Ammon's horn (tissue), 1 donor: ENCODE measurements around the gene AZGP1.
A peak's percentile ranks its signal among the peaks of the same experiment; 100 is the strongest.
"Not testable (repeated sequence)": the region's sequence is repeated elsewhere in the genome, so short reads cannot be mapped to it uniquely, and the experiment has no call there.

Source experiments
- DNase-seq: peaks from one replicate; pipeline ENCODE4 v3.0.0-alpha.2; 2016; ENCODE audit warnings: low spot score

The AZGP1 gene

DNA sequence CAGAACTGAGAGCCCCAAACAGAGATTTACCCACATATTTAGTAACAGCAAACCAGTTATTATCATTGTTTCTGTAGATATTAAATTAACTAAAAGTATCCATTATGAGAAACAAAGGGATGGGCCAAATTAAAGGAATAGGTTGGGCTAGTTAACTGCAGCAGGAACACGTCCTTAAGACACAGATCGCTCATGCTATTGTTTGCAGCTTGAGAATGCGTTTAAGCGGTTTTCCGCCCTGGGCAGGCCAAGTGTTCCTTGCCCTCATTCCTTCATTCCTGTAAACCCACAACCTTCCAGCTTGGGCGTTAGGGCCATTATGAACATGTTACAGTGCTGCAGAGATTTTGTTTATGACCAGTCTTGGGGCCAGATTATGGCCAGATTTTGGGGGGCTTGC is 25.0 kb downstream of the AZGP1 start:
- not testable (repeated sequence) for DNase-seq

DNA sequence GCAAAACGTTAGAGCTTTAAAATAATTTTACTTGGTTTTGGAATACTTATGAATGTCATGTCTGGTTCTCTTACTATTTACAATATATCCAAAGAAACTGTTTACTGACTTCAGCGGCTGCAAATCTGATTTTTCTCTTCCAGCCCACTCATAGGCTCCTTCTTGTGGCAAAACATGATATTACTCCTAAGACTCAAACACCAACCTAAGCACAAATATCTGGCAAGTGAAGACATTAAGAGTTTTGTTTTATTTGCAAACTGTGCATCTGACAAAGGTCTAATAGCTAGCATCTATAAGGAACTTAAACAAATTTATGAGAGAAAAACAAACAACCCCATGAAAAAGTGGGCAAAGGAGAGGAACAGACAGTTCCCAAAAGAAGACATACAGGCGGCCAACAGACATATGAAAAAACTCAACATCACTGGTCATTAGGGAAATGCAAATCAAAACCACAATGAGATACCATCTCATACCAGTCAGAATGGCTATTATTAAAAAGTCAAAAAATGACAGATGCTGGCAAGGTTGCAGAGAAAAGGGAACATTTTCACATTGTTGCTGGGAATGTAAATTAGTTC is 26.1 kb downstream of the AZGP1 start:
- DNase-seq: no peak

DNA sequence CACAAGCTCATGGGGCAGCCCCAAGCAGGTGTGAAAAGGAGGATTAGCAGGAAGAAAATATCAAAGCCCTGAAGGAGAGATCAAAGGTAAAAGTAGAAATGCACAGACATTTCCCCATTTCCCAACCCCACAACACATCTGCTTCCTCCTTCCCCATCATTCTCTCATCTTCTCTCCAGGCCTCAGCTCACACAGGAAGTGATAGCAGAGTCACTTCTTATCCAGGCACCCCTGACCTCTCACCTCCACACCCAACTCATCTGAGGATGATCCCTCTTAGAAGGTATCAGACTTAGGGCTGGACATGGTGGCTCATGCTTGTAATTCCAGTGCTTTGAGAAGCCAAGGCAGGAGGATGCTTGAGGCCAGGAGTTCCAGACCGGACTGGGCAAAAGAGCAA is 28.2 kb downstream of the AZGP1 start:
- no peak for DNase-seq

DNA sequence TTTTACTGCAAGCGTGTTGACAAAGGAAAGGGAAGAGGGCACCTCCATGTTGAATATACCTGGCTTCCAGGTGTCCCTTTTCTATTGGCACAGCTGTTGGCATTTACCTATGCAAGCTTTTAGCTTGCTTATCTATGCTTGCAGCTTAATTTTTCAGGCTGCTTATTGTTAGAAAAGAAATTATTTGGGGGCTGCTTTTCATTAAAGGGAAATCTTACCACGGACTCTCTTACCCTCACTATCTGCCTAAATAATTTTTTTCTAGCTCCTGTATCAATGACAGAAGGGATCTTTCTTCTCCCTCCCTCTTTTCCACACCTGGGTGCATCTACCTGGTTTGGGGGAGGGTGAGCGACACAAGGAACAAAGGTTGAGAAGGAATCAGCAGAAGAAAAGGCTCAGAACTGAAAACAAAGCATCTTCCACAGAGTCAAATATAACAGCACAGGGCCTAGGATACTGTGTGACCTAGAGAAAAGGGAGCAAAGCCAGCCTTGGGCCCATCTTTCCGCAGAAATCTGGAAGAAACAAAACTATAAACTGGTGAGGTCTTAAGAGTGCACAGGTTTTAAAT is 31.2 kb downstream of the AZGP1 start:
- DNase-seq: no peak

DNA sequence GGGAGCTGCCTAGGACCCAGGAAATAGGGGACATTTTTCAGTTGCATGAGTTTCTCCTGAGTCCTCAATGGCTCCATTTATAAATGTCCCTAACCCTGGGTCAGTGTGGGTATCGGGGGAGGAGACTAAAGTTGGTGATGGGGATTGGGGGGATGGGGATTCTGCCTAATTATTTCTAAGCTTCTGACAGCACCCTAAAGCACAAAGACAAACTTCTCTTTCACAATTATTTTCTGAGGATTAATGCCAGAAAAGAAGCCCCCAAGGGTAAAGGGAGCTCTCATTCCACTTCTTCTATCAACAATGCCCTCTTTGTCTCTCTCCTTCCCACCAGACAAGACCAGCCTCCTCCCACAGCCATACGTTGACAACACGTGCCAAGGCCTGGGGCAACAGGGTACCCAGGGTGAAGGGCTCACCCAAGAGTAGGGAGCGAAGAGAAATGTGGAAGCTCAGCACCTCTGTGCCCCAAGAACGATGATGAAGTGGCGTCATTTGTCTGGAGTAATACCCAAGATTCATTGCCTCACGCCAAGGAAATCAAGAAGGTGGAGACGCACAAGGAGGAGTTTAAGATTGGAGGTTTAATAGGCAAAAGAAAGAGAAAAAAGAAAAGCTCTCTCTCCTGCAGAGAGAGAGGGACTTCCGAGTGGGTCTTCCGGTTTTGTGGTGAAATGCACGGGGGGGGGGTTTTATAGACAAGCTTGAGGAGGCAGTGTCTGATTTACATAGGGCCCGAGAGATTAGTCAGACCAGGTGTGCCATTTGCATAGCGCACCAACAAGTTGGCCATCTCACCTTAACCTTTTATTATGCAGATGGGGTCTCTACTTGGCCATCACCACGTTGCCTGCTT is 32.0 kb downstream of the AZGP1 start:
- no peak for DNase-seq

DNA sequence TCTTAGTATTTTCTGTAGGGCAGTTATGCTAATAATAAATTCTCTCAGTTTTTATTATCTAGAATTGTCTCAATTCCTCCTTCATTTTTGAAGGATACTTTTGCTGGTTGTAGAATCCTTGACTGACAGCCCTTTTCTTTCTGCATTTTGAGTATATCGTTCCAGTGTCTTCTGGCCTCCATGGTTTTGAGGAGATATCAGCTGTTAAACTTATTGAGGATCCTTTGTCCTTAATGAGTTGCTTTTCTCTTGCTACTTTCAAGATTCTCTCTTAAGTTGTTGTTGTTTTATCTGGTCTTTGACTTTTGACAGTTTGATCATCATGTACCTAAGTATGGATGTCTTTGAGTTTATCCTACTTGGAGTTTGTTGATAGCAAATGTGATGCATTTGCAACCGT is 37.5 kb downstream of the AZGP1 start:
- no peak for DNase-seq

DNA sequence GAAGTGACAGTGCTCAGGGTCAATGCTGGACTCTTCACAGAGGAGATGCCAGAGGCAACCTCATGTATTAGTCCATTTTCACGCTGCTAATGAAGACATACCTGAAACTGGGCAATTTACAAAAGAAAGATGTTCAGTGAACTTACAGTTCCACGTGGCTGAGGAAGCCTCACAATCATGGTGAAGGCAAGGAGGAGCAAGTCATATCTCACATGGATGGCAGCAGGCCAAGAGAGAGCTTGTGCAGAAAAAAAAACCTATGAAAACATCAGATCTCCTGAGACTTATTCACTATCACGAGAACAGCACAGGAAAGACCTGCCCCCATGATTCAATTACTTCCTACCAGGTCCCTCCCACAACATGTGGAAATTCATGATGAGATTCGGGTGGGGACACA is 40.8 kb downstream of the AZGP1 start:
- DNase-seq: not testable (repeated sequence)

DNA sequence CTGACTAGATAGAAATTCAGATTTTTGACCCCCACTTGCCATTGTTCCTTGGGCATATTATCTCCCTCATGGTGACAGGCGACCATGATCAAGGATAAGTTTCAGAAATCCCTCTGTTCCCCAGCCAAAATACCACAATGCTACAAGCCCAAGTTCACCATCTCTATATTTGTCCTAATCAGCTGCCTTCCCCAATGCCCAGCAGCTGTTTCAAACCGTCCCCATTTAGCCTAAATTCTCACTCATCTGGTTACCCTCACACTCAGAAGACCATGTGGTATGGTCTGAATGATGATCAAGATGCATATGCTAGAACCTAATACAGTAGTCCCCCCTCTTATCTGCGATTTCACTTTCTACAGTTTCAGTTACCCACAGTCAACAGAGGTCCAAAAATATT is 45.5 kb downstream of the AZGP1 start:
- no peak for DNase-seq

DNA sequence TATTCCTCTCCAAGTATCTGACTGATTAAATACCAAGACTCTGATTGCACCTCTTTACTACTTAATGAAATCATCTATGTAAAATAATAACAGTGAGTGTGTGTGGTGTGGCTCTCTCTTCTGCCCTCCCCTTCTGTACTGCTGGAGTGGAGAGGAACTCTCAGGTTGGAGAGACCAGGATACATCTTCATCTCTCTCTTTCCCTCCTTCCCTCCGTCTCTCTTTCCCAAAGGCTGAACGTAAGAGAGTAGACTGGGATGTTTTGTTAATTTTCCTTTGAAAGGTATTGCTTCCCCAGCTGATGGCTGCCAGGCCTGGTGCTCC is 46.1 kb downstream of the AZGP1 start:
- DNase-seq: no peak

DNA sequence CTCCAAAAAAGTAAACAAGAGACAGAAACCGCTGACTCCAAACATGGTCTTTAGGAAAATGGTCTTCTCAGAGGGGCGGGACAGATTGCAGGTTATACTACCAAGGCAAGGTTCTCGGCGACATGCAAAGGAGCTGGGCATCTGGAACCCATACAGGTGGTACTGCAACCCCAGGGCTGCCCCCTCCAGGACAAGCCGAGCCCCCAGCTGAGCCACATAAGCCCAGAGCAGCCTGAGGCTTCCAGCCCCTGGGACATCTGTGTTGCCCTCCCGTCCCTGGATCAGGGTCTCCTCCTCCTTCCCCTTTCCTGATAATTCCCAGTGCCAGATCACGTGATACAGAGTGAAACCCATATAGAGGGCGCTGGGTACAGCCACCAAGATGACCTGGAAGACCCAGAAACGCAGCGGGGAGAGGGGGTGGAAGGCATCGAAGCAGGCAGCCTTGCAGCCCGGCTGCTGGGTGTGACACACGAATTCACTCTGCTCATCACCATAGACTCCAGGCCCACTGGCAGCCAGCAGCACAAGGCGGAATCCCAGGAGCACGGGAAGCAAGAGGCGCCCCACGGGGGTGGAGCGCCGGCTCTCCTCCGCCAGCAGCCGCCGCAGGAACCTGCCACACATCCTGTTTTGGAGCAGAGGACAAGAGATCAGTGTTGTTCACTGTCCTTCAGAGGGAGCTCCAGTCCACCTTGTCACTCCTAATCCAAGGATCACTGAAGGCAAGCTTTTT is 46.7 kb downstream of the AZGP1 start, which contains the start of gene GJC3:
Gene GJC3, minus strand, starts transcription at position 627 of the 736 bp plus-strand sequence. Its CDS starts 0 bp downstream, at position 627.
- DNase-seq: peak; percentile 60

DNA sequence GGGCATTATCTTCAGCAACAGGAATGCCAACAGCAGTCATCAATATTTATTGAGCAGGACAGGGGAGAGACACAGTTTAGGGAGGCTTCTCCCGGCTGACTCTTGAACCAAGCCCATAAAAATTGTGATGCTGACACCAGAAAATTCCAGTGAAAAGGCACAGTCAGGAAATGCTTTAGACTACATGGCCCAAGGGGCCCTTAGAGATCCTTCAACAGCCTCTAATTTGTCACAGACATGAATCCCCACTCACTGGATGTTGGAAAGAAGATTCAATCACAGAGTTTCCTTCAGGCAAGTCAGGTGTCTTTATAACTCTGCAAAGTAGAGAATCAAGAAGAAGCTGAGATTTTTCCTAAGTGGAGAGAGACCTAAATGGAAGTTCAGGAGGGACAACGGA is 47.6 kb downstream of the AZGP1 start:
- no peak for DNase-seq

DNA sequence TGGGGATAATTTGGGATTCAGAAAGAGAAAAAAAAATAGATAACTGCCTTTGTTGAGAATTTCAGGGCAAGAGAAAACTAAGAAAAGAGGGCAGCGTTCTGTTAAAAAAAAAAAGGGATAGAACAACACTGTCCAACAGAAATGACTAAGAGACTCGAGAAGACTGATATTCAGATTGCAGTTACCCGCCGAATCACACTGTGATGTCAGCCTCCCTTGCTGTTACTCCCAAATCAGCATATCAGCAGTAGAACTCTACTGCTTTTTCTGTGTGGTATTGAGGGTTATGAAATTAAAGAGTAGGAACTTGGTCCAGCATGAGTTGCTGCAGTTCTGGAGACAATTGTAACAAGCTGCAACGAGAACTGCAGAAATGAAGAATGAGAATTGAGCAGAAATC is 48.3 kb downstream of the AZGP1 start:
- DNase-seq: no peak

DNA sequence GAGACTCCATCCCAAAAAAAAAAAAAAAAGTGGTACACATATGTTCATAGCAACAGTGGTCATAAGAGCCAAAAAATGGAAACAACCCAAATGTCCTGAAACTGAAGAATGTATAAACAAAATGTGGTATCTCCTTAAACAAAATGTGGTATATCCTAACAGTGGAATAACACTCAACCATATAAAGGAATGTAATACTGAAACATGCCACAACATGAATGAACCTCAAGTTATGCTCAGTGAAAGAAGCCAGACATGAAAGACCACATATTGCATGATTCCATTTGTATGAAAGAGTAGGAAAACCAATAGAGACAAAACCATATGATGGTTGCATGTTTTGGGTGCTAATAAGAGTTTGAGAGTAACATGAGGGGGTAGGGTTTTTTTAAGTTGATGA is 49.5 kb downstream of the AZGP1 start:
- no peak for DNase-seq

DNA sequence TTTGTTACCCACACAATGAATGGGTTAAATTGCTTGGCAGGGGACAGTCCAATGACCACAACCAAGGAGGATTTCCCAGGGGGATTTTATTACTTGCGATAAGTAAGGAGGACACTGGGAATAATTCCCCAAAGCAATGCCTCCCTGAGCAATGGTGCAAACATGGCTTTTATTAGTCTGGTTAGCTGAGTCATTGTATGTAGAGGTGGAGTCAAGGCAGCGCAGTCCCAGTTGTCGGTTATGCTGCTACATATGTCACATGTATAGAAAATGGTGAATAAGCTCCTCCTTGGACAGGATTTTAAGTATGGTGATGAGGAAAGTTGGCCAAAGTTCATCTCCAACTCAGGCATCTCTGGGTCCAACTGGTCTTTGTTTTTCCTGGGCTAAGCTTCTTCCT is 52.6 kb downstream of the AZGP1 start:
- DNase-seq: no peak

DNA sequence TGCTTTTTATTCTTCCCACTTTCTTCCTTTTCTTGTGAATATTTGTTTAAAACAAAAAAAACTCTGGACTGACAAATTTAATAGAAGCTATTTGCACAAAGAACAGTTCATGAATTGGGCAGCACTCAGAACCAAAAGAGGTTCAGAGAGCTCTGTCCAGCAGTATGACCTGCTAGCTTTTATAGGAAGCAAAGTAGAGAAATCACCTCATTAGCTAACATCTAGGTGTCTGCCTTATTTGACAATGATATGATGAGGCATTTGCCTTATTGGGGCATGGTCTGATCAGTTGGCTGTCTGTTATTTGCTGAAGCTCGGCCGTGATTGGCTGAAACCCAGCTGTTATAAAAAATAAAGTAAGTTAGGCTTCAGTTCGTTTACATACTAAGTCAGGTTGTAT is 55.7 kb downstream of the AZGP1 start:
- DNase-seq: no peak

DNA sequence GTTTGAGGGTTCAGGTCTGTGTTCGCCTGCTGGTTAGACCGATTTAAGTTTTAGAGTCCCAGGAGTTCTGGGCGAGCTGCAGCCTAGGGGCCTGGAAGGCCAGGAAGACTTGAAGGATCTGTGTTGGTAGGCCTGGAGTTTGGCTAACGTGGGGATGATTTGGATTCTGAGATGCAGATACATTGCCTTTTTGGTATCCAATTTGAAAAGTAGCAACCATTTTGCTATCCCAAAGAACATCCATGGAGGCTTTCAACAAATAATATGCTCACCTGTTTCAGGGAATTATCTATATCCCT is 56.1 kb downstream of the AZGP1 start:
- no peak for DNase-seq

DNA sequence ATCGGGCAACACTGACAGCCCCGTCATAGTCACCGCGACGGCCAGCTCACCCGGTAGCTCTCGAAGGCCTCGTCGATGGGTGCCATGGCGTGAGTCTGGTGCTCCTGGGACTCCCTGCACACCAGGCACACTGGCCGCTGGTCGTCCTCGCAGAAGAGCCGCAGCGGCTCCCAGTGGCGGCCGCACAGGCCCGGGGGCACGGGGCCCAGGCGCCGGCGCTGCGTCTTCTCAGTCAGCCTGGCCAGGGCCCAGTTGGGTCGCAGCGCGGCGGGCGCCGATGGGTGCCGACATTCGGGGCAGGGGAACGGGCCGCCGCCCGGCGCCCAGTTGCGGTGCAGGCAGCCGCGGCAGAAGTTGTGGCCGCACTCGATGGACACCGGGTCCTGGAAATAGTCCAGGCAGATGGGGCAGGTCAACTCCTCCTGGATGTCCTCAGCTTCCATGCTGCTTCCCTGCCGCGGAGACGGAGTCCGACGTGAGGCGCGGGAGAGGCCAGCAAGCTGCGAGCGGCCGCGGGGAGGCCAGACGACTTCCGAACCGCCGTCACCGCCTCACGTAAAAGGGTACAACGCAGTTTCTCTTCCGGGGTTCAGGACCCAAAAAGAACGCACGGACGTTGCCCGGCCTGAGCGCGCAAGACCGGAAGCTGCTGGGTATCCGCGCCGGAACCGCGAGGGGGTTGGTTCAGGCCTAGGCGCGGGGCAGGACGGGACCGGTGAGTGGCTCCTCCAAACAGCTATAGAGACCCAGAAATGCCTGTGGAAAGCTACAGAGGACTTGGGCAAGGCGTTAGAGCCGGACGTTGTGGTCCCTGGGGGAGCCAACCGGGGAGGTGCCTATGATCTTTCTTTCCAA is 56.6 kb downstream of the AZGP1 start, which contains the start of gene TRIM4:
Gene TRIM4, minus strand, starts transcription at position 572 of the 855 bp plus-strand sequence. Its CDS starts 129 bp downstream, at position 443.
- peak; percentile 95 for DNase-seq
